ENCODE data around the gene PRRX1.

PRRX1 gene

DNA sequence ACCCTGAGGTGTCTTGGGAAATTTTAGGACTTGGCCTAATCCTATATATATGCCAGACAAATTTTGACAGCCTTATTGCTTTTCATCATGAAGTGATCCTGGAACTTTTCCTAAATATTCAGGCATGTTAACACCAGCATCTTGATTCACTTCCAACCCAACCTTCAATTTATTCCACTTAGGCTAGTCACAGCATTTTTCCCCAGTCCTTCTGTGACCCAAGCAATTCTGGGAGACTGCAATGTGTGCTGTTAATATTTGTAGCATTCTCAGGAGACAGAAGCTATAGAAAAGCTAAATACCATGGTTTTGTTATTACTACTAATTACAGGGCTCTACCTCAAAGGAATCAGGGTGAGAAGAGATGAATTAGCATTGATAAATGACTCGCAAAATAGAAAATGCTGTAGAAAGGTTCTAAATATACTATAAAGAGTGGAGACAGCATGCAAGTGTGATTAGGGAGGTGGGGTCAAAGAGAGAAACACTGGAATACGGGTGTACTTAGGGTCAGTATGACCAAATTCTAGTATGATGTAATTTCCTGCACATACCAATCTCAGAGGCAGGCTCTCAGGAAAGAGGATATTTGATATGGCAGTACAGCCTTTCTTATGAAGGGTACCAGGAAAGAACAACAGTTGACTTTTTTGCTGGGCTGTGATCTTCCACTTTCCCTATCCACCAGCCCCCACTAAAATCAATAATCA lies 29.1 kb downstream of the PRRX1 start:
- no peak for DNase-seq

DNA sequence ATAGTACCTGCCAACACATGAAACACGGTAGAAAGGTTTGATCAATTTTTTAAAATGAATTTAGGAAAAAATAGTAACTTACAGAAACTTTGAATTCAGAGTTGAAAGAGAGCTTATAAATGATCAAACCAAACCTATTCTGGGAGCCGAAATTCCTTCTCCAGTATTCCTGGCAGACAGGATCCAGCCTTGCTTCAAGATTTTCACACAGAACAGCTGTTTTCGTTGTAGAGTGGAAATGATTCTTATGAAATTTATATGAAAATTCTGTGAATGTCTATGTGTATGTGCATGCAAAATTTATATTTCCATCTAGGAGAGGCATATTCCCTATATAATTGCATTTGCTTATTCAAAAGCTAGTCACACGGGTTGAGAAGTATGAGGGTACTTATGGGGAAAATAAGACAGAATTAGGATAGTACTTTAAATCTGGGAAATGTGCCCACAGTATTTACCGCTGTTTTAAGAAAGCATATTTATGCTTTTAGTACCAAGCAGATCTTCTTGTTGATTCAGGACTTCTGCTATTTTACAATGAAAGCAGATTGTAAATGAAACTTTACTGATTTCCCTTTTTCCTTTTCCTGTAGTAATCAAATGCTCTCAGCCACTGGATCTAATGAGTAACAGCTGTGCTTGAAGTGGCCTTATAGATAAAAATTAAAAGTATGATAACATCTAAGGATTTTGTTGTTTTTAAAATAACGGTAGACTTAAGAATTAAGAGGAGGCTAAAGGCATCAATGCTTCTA lies 30.4 kb downstream of the PRRX1 start:
- no peak for DNase-seq

DNA sequence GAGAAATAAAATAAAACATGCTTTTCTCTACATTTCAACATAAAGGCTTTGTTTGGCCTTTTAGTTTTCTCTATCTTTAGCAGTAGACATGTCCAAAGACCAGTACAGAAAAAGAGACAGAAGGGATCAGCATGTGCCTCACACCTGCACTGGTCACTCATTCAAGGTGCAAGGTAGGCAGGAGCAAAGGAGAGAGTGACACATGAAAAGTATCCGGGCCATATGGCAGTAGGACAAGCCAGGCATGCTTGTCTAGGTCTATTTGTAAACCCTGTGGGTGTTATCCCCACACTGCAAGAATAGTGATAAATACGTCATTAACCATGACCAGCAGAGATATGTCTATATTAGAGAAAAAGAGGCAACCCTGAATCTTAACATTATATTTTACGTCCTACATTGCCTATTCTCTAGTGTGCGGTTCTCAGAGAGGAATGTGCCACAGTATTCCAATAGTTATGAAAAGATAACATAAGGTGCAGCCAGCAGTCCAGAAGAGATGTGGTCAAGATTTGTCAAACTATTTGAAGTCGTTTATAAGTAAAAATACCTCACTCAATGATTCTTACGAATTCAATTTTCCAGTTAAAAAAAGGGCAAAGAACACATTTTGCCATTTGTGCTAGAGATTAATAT lies 32.1 kb downstream of the PRRX1 start:
- DNase-seq: no peak

DNA sequence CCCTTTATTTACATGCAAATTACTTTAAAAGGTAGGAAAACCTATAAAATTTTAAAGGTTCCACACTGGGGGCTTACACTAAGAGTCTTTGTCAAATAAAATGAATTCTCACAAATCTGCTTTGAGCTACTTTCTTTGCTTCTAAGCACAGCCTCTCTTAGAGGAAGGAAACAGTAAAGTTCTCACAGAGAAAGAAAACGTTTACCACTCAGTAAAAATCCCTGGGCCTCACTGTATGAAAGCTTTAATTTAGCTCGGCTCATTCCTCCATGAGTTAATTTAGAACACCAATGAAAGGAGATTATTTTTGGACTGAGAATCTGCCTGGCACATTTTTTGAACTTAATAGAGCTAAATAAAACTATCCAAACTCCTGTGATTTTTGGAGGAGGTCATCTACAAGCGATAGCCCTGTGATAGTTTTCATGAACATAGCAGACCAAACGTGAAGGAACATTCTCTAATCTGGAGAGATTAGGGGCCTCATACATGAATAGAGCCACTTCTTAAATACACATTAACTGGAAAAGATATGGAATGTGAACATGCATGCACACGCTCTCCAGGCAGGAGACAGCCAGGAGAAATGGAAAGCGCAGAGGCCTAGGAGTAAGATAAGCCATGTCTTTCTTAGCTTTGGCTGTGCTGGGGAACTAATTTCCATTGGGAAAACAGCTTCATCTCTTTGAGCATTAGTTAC lies 32.8 kb downstream of the PRRX1 start:
- DNase-seq: no peak

DNA sequence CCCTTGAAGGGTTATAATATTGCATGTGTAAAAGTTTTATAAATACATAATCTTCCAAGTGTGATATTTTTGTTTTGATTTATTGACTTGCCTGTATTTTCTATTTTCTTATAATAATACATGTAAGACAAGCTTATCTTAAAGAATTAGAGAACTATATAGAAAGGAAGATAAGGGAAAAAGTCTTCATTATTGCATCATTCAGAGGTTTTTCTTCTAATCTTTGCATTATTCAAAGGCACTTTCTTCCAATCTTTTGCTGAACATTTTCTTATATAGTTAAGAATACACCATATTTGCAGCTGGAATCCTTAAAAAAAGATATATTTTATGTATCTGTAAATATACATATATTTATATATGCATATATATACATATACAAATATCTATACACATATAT lies 33.4 kb downstream of the PRRX1 start:
- DNase-seq: no peak

DNA sequence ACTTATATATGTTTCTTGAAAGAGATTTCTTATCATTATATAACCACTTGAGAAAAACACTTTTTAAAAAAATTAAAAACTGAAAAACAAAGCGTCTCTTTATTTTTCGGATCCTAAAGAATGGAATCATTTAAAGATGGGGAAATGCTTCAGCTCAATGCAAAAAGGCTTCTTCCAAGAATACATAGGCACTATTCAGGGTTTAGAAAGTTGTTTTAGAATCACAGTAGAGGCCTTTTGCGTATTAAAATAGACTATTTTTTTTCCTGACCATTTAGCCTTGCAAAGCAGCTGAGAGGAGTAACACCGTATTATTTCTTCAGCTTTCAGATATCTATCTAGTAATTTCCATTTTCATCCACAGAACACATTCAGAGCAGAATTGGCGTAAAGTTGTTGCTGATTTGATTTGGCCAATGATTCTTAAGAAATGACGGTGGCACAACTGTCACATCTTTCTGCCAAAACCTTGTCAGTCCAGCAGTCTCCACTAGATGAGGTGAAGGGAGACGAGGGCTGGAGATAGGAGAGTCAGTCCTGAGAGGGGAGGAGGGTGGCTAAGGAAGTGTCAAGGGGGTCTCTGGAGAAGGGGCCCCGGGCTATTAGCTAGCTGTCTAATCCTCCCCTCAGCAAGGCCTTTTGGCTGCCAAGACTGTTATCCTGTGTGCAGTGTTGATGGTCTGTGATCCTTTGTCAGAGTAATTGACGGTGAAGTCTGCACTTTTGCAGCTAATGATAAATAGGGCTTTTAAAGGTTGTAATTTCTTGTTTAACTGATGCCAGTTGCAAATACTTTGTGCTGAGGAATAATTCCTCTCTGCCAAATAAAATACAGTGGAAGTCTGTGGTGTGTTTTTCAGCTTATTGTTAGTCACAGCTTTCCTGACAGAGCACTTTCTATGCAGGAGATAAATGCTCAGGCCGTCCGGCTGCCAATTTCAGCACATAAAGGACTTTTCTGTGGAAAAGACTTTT lies 34.7 kb downstream of the PRRX1 start:
- DNase-seq: no peak

DNA sequence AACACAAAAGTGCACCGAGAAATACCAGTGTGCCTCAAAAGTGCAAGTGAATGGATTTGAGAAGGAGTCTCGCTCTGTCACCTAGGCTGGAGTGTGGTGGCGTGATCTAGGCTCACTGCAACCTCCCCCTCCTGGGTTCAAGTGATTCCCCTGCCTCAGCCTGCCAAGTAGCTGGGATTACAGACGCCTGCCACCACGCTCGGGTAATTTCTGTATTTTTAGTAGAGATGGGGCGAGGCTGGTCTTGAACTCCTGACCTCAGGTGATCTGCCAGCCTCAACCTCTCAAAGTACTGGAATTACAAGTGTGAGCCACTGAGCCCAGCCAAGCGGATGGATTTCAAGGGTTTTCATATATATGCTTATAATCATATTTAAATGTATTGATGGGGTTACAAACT lies 35.8 kb downstream of the PRRX1 start:
- DNase-seq: no peak

DNA sequence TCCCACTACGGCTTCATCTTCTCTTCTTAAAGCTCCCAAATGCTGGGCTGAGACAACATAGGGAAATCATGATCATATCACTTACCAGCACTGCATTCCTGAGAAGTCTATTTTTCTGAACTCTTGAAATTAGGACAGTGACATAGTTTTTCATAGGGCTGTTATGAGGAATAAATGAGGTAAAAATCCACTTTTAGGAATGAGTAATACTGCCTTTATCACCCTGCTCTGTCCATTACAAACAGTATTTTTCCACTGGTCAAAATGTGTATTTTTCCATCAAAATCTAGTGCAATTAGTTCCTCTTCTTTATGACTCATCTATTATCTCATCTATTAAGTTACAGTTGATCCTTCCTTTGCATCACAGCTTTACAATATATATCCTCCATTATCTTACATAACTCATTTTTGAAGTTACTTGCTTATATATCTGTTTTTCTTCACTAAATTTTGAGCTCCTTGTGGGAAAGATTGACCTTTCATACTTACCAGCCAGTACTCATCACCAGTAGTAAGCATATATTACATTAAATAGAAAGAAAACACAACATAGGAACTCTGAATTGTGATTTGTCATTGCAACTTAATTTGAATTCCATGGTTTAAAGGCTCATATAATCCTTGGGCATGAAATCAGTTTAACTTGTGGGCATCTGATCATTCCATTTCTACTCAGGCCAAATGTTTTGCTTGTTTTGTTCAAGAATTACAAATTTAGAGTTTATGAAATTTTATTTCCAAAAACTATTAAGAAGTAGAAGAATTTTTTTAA lies 37.1 kb downstream of the PRRX1 start:
- DNase-seq: no peak

DNA sequence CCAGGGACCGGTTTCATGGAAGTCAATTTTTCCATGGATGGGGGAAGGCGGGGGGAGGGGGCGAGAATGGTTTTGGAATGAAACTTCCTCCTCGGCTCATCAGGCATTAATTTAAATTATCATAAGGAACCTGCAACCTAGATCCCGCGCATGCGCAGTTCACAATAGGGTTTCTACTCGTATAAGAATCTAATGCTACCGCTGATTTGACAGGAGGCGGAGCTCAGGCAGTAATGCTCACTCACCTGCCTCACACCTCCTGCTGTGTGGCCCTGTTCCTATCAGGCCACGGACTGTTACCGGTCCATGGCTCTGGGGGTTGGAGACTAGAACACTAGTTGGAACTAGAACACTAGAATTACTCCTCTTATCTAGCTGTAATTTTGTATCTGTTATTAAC lies 38.0 kb downstream of the PRRX1 start:
- DNase-seq: no peak

DNA sequence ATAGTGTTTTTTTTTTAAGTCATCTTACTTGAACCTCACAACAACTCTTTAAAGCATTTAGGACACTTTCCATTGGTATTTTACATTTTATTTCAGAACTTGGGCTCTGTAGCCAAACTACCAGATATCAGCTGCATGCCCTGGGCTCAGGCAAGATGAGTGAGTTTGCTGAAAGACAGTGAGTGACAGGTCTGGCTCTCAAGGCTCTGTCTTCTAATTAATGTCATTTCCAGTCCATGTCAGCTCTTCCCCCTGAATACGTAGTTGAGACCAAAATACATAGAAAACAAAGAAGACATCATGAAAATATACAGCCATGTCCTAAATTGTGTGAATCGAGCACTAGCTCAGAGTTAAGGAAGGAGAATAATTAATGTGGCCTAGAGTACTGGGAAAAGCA lies 39.7 kb downstream of the PRRX1 start:
- no peak for DNase-seq

DNA sequence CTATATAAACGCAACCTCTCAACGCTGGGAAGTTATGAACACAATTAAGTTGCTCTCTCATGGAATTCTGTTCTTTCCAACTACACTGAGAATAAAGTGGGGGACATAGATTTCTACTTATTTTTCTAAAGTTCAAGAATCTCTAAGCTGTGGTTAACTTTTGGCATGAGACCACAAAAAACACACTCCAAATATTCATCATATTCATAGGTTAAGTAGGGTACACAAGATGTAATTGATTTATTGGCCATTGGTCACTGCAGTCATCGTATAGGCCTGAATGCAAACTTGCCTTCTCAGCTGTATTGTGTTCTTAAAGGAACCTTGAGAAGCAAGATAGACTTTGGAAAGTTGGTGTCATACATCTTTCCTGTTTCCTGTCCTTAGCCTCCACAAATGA lies 40.3 kb downstream of the PRRX1 start:
- no peak for DNase-seq

DNA sequence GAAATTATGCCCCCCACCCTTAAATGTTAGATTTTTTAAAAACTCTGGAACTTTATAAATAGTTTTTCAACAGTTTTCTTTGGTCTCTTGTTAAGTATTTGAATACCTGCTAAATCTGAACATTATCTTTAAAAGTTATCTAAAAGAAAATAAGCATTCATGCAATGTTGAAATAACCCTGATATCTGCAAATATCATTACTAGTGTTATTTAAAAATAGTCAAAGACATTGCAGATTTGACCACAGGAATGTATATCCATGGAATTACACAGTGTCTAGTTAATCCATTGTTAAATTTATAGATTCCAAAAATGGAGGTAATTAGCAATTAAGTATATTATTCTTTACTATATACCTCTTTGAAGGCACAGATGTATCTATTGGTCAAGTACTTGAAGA lies 42.0 kb downstream of the PRRX1 start:
- DNase-seq: no peak

DNA sequence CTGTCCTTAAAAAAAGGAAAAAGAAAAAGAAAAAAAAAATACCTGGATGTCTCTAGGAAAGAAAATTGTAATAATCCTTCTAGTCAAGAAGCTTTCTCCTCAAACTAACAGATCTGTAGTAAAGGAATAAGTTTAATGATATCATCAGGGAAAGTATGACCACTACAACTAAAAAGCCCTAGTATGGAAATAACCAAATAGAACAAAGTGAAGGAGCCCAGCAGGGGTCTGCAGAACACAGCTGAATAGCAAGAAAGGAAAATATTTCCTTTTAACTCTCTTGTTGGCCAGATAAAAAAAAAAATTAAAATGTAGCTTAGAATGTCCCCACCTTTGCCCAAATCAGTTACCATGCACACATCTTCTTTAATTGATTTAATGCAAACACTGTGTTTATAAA lies 43.2 kb downstream of the PRRX1 start:
- no peak for DNase-seq

DNA sequence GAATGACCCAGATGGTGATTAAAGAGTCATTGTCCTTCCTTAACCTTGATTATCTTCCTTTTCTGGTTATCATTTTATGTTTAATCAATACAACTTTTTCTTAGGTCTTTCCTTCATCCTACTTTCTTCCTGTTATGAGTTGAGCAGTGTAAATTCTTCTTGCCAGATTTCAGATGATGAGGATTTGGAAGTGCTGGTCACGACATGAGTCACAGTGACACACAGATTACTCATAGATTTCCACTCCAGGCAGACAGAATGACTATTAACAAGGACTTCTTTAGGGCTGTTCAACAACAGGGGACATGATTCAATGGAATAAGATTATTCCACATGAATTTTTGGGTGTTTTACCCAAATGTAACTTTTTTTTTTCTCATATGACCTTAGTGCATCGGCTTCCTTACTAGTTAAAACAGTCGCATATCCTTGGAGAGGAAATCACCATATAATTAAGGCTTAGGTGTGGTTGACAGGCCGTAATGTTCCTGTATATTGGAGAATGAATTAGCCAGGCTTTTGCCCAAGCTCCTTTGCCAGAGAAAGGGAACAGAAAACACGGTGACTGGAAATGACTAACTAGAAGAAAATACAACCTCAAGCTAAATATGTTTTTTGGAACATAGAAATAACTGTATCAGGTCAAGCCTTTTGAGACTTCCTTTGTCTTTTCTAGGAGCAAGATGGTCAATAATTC lies 44.2 kb downstream of the PRRX1 start:
- peak; percentile 68 for DNase-seq

DNA sequence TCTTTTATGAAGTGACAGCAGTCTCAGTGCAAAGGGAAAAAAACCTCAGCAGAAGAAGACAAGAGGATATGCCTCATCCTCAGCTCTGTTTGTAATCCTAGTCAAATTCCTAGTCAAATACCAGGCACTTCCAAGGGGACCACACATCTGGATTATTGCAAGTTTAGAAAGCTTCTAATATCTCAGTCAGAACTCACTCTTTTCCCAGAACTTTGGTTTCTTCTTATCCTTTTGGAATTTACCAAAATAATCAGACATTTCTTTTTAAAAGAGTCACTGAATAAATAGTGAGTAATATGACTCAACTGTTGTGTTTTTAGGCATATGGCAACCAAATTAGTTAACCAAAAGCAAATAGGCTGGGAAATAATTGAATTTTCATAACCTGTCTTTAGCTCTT lies 47.8 kb downstream of the PRRX1 start:
- no peak for DNase-seq

DNA sequence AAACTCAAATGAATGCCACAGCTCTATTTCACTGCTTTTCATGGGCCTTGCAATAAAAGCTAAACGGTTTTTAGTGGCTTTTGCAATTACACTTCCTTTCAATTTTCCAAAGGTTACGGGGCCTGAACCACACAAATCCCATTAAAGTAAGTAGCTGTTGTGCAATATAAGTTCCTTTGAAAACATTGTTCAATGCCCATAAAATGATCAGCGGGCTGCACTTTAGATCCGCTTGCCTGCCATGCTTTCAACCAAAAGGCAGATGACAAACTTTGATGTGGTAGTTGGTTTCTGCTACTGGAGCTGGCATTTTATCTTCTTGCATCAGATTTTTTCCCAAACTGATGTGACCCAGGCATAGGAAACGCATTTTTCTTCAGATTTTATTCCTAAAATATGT lies 50.2 kb downstream of the PRRX1 start:
- no peak for DNase-seq

DNA sequence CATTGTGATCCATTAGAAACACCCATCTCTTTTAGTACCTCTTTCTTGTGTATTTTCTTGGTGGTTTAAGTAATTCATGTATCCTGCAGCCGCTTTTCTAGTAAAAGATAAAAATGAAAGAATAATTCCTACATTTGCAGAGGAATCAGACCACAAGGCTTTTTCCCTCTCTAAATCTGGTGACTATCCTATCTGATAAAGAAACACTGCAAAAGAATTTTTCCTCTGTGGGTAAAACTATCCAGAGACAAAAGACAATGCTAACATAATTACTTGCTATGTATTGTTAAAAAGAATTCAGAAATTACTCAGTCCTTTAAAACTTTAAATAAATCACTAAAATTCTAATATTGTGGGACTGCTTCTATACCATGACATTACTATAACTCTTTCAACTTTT lies 51.0 kb downstream of the PRRX1 start:
- no peak for DNase-seq

DNA sequence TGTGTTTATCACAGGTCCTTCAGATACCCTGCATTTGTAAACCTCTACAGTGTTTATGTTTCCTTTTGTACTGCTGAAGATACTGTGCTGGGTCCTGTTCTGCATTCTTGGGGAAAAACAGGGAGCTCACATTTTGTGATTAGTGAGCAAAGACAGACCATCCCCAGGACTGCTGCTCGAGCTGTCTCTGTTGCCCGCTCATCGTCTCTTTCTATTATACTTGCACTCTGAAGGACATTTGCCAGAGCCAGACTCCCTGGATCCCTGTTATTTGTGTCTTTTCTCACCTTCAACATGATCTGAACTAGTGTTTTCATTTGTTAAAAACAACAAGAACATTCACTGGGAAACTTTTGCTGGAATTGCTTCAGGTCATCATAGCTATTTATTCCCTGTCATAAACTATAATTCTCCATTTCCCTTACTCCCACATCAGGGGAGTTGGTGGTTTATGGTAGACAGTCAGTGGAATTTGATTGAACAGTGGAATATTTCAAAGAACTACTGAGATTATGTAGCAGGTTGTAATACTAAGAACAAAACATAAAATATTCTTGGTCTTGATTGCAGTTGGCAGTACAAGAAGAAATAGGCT lies 53.0 kb downstream of the PRRX1 start:
- DNase-seq: no peak

DNA sequence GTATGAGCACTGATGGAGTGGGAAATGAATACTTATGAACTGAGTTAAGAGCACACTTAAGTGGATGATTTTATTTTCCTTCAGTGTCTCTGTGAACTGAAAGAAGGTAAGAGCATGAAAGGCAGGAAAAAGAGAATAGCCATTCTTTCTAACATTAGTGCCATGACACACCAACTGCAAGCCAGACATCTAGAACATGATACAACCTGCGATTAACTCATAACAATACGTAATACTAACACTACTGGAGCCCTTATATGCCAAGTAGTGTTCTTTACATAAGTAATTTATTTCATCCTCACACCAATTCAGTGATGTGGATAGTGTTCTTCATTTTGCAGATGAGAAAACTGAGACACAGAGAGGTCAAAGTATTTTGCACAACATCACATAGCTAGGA lies 56.7 kb downstream of the PRRX1 start:
- DNase-seq: no peak

DNA sequence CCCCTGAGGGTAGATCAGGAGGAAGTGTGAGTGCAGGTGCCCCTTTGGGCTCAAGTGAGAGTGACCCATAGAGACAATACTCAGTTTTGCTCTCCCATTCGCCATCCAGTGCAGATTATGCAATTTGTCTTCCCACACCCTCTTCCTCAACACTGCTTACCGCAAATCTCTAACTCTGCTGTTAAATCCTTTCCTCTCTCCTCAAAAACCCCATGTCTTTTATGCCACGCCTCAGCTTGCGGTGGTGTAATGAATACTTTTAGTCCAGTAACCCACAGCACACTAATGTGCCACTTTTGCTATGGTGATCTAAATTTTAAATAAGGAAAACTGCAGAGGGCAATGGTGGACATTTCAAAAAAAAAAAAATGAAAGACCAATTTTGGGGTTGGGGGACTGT lies 57.7 kb downstream of the PRRX1 start:
- no peak for DNase-seq

DNA sequence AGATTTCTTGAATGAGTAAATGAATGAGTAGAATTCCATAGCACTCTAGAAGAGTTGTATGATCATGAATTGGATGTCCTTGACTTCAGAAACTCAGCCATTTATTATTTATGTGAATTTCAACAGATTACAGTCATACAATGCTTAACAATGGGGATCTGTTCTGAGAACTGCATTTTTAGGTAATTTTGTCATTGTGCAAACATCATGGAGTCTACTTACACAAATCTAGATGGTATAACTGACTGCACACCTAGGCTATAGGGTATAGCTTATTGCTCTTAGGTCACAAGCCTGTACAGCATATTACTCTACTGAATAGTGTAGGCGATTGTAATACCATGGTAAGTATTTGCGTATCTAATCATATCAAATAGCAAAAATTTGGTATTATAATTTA lies 59.6 kb downstream of the PRRX1 start:
- no peak for DNase-seq

Data from kidney glomerular epithelial cell (primary cell).